Measurements from ENCODE around the gene KDM3B. TPM values are rescaled to one million over a fixed set of nuclear protein-coding genes. Genes with fewer than 3 reads are reported as not detected.
"Not testable (repeated sequence)": the region's sequence is repeated elsewhere in the genome, so short reads cannot be mapped to it uniquely, and the experiment has no call there.

Gene KDM3B
- total RNA-seq (ENCODE audit: low replicate concordance): 88.8 and 97.7 TPM in 2 replicates
- long read RNA-seq, partial matches to known transcripts: 44 of 52 reads
- long read RNA-seq, other reads (novel, unspliced or antisense): 8 of 52 reads

DNA sequence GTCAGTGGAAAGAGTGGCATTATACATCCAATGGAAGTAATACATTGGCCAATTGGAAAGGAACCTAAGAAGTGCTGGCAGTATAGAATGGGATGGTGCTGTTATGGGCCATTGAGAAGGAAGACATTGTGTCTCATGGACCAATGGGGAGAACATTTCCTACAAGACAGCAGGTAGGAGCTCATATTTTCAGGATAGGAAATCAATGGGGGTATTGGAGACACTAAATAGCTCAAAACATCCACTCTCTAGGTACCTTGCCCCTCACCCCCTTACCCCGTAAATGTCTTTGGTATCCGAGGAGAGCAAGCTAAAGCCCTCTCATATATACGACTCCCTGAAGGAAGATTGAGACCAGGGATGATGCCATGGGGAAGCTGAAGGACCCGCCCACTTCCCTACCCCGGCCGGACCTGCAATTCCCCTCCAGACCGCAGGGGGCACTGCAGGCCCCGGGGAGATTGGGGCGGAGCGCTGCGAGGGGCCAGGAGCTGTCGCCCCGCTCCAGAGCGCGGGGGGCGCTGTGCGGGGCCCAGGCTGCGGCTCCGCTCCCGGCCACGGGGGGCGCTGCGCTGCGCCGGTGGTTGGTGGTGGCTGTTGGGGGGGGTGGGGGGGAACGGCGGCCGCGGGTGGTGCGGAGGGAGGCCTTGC lies at the start of gene KDM3B:
KDM3B (plus strand) TSS at position 615 of the 651 bp plus-strand sequence. CDS start 111 bp downstream, outside the sequence.
- H3K36me3 Mint-ChIP-seq: peaks cover 27% of the 10 kb centered on the region
- peak within 1 kb of the TSS; percentile 97 for H3K27ac Mint-ChIP-seq
- TF ChIP-seq, protein P1, sequence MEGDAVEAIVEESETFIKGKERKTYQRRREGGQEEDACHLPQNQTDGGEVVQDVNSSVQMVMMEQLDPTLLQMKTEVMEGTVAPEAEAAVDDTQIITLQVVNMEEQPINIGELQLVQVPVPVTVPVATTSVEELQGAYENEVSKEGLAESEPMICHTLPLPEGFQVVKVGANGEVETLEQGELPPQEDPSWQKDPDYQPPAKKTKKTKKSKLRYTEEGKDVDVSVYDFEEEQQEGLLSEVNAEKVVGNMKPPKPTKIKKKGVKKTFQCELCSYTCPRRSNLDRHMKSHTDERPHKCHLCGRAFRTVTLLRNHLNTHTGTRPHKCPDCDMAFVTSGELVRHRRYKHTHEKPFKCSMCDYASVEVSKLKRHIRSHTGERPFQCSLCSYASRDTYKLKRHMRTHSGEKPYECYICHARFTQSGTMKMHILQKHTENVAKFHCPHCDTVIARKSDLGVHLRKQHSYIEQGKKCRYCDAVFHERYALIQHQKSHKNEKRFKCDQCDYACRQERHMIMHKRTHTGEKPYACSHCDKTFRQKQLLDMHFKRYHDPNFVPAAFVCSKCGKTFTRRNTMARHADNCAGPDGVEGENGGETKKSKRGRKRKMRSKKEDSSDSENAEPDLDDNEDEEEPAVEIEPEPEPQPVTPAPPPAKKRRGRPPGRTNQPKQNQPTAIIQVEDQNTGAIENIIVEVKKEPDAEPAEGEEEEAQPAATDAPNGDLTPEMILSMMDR (conservative IDR thresholded peaks at IDR 0.05): peak; percentile 97
- peaks cover 12% of the 10 kb centered on the region for H3K9me3 Mint-ChIP-seq
- peak; percentile 99 for DNase-seq (ENCODE audit: extremely low spot score, unreplicated experiment)
- peak within 1 kb of the TSS; percentile 94 for H3K4me3 Mint-ChIP-seq
- H3K4me1 Mint-ChIP-seq (ENCODE audit: unreplicated experiment): peaks cover 27% of the 10 kb centered on the region
- no peaks in the 10 kb centered on the region for H3K27me3 Mint-ChIP-seq

GRCh38 chr5:138303372-138303771 lies 49.1 kb upstream of the KDM3B start:
- no peak for DNase-seq (ENCODE audit: extremely low spot score, unreplicated experiment)
- H3K27me3 Mint-ChIP-seq: no peaks in the 10 kb centered on the region

DNA sequence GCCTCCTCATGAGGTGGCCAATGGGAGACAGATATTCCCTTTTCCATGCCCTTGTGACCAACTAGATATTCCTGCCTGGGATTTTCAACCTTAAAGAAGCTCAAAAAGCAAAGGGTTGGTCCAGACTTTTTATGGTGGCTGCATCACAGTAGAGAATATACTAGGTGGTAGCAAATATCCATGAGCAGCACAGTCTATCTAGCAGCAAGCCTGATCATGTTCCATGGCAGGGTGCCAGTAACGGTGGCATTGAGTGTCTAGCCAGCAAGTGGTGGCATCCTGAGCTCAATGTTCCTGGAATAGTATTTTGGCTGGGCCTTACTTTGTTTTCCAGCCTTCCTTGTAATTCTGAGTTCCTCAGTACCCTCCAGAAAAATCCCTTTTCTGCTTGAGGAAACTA lies 46.7 kb upstream of the KDM3B start:
- Mint-ChIP-seq H3K4me1 (ENCODE audit: unreplicated experiment) (no peaks in the 10 kb centered on the region), H3K9me3 (no peaks in the 10 kb centered on the region), H3K27ac (no peak overlapping the region), H3K36me3 (peaks cover 10% of the 10 kb centered on the region), H3K27me3 (no peaks in the 10 kb centered on the region), H3K4me3 (no peak overlapping the region)
- no peak for DNase-seq (ENCODE audit: extremely low spot score, unreplicated experiment)
- TF ChIP-seq, protein P1 (conservative IDR thresholded peaks at IDR 0.05): no peak

More at GRCh38 chr5:138303372-138303771, 49.1 kb upstream of the KDM3B start:
- Mint-ChIP-seq H3K9me3 (no peaks in the 10 kb centered on the region), H3K27ac (no peak overlapping the region), H3K4me1 (ENCODE audit: unreplicated experiment) (no peaks in the 10 kb centered on the region), H3K4me3 (no peak overlapping the region), H3K36me3 (peaks cover 6% of the 10 kb centered on the region)
- TF ChIP-seq, protein P1 (conservative IDR thresholded peaks at IDR 0.05): no peak

GRCh38 chr5:138315751-138316278 lies 36.7 kb upstream of the KDM3B start:
- Mint-ChIP-seq H3K4me3 (no peak overlapping the region), H3K36me3 (peaks cover 10% of the 10 kb centered on the region), H3K27me3 (no peaks in the 10 kb centered on the region), H3K27ac (no peak overlapping the region), H3K9me3 (no peaks in the 10 kb centered on the region), H3K4me1 (ENCODE audit: unreplicated experiment) (no peaks in the 10 kb centered on the region)
- DNase-seq (ENCODE audit: extremely low spot score, unreplicated experiment): no peak
- TF ChIP-seq, protein P1 (conservative IDR thresholded peaks at IDR 0.05): no peak

DNA sequence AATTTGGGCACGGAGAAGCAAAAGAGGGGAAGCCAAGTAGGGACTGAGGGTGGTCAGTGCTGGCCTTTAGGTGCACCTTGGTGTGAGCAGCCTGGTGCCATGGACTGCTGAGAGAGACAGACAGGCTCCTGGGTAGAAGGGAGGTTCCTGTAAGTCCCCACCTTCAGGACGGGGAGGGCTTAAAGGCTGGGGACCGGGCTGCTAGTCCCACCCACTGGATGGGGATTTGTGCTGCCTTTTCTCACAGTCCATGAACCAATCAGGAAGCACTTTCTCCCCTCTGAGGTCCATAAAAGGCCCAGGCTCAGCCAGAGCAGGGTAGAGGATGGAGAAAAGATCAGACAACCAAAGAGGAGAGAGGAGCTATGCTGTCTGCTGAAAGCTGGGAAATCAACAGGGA lies 36.1 kb upstream of the KDM3B start:
- DNase-seq (ENCODE audit: extremely low spot score, unreplicated experiment): no peak
- no peak overlapping the region for H3K27ac Mint-ChIP-seq
- H3K4me1 Mint-ChIP-seq (ENCODE audit: unreplicated experiment): no peaks in the 10 kb centered on the region
- H3K27me3 Mint-ChIP-seq: no peaks in the 10 kb centered on the region
- peaks cover 10% of the 10 kb centered on the region for H3K36me3 Mint-ChIP-seq
- TF ChIP-seq, protein P1 (conservative IDR thresholded peaks at IDR 0.05): no peak
- no peak overlapping the region for H3K4me3 Mint-ChIP-seq
- H3K9me3 Mint-ChIP-seq: no peaks in the 10 kb centered on the region

DNA sequence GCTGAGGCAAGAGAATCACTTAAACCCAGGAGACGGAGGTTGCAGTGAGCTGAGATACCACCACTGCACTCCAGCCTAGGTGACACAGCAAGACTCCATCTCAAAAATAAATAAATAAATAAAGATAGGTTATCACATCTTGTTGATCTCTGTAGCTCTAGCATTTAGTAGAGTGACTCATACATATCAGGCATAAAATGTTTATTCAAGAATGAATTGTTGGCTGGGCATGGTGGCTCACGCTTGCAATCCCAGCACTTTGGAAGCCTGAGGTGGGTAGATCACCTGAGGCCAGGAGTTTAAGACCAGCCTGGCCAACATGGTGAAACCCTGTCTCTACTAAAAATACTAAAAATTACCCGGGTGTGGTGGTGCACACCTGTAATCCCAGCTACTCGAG lies 34.3 kb upstream of the KDM3B start:
- H3K27ac Mint-ChIP-seq; H3K4me3 Mint-ChIP-seq; DNase-seq (ENCODE audit: extremely low spot score, unreplicated experiment); H3K36me3 Mint-ChIP-seq; H3K4me1 Mint-ChIP-seq (ENCODE audit: unreplicated experiment); H3K27me3 Mint-ChIP-seq; H3K9me3 Mint-ChIP-seq: not testable (repeated sequence)

Data from type B pancreatic cell (in vitro differentiated cells).